SK-N-SH treated with all-trans-retinoic acid at 6 μM for 48 hours (cell line): ENCODE measurements around the gene SPECC1.
"Not testable (repeated sequence)": the region's sequence is repeated elsewhere in the genome, so short reads cannot be mapped to it uniquely, and the experiment has no call there.

Source experiments
- ATAC-seq: fragments of 200-7000 bp; cut with Tn5 transposase; 3 replicates; pipeline ENCODE4 v1.9.1; 2020; ENCODE audit warnings: mild to moderate bottlenecking, moderate library complexity
- ARNTL ChIP-seq: fragments of 450-650 bp; formaldehyde crosslinking; IDR thresholded peaks from 2 replicates; pipeline ENCODE4 v1.5.0; 2020; ENCODE audit warnings: low read depth, mild to moderate bottlenecking, moderate library complexity, borderline replicate concordance
- BACH2 ChIP-seq: fragments of 250-450 bp; sonication (Bioruptor Pico); IDR thresholded peaks from 2 replicates; pipeline ENCODE4 v1.9.0; 2021; ENCODE audit warnings: mild to moderate bottlenecking, borderline replicate concordance
- CREB5 ChIP-seq: fragments of 250-450 bp; sonication (Bioruptor Pico); IDR thresholded peaks from 2 replicates; pipeline ENCODE4 v1.5.1; 2020; ENCODE audit warnings: low read depth, mild to moderate bottlenecking, moderate library complexity
- CSDC2 ChIP-seq: fragments of 250-450 bp; sonication (Bioruptor Pico); IDR thresholded peaks from 2 replicates; pipeline ENCODE4 v1.5.0; 2020; ENCODE audit warnings: mild to moderate bottlenecking, moderate library complexity
- ESRRG ChIP-seq: fragments of 250-450 bp; sonication (Bioruptor Pico); IDR thresholded peaks from 2 replicates; pipeline ENCODE4 v1.6.1; 2021; ENCODE audit warnings: mild to moderate bottlenecking
- ISL1 ChIP-seq: fragments of 250-450 bp; sonication (Bioruptor Pico); IDR thresholded peaks from 2 replicates; pipeline ENCODE4 v2.1.2; 2022; ENCODE audit warnings: mild to moderate bottlenecking, moderate library complexity
- OSR1 ChIP-seq: fragments of 250-450 bp; sonication (Bioruptor Pico); IDR thresholded peaks from 2 replicates; pipeline ENCODE4 v1.8.0; 2022; ENCODE audit warnings: moderate library complexity, mild to moderate bottlenecking, inconsistent platforms
- PATZ1 ChIP-seq: fragments of 250-450 bp; sonication (Bioruptor Pico); IDR thresholded peaks from 2 replicates; pipeline ENCODE4 v1.8.0; 2020; ENCODE audit warnings: mild to moderate bottlenecking, moderate library complexity, borderline replicate concordance
- POU6F1 ChIP-seq: fragments of 250-450 bp; sonication (Bioruptor Pico); IDR thresholded peaks from 2 replicates; pipeline ENCODE4 v1.8.0; 2021; ENCODE audit warnings: low read depth, mild to moderate bottlenecking, moderate library complexity, borderline replicate concordance
- RARB ChIP-seq: fragments of 250-450 bp; sonication (Bioruptor Pico); IDR thresholded peaks from 2 replicates; pipeline ENCODE4 v1.8.0; 2021; ENCODE audit warnings: mild to moderate bottlenecking, moderate library complexity
- SNAI2 ChIP-seq: fragments of 250-450 bp; sonication (Bioruptor Pico); IDR thresholded peaks from 2 replicates; pipeline ENCODE4 v1.5.0; 2020; ENCODE audit warnings: mild to moderate bottlenecking, moderate library complexity
- TOX ChIP-seq: fragments of 250-450 bp; sonication (Bioruptor Pico); IDR thresholded peaks from 2 replicates; pipeline ENCODE4 v1.8.0; 2021; ENCODE audit warnings: mild to moderate bottlenecking, moderate library complexity, borderline replicate concordance
- ZC3H10 ChIP-seq: fragments of 250-450 bp; sonication (Bioruptor Pico); IDR thresholded peaks from 2 replicates; pipeline ENCODE4 v1.5.1; 2021; ENCODE audit warnings: mild to moderate bottlenecking, moderate library complexity
- ZFP3 ChIP-seq: fragments of 250-450 bp; sonication (Bioruptor Pico); IDR thresholded peaks from 2 replicates; pipeline ENCODE4 v1.5.0; 2020; ENCODE audit warnings: mild to moderate bottlenecking, moderate library complexity
- ZFP30 ChIP-seq: fragments of 450-650 bp; formaldehyde crosslinking; IDR thresholded peaks from 2 replicates; pipeline ENCODE4 v1.5.0; 2022; ENCODE audit warnings: mild to moderate bottlenecking, moderate library complexity
- ZNF565 ChIP-seq: fragments of 450-650 bp; formaldehyde crosslinking; conservative IDR thresholded peaks from 2 replicates; pipeline ENCODE4 v1.5.0; 2020; ENCODE audit warnings: low read depth, mild to moderate bottlenecking, moderate library complexity
- ZNF70 ChIP-seq: fragments of 450-650 bp; formaldehyde crosslinking; IDR thresholded peaks from 2 replicates; pipeline ENCODE4 v1.5.0; 2020; ENCODE audit warnings: mild to moderate bottlenecking, moderate library complexity
- ZNF8 ChIP-seq: fragments of 450-650 bp; formaldehyde crosslinking; IDR thresholded peaks from 2 replicates; pipeline ENCODE4 v1.5.0; 2020; ENCODE audit warnings: mild to moderate bottlenecking, moderate library complexity
- TF ChIP-seq, protein P1 (sequence below): fragments of 250-450 bp; sonication (Bioruptor Pico); IDR thresholded peaks from 2 replicates; pipeline ENCODE4 v1.5.0; 2020; ENCODE audit warnings: mild to moderate bottlenecking, moderate library complexity

Gene SPECC1

GRCh38 chr17:20032636-20033035 is 23.5 kb downstream of the SPECC1 start:
- no peak for ATAC-seq
- TF ChIP-seq CREB5 (CRISPR knock-in tag) (no peak), OSR1 (CRISPR knock-in tag) (no peak), ZNF70 (CRISPR knock-in tag) (no peak)

DNA sequence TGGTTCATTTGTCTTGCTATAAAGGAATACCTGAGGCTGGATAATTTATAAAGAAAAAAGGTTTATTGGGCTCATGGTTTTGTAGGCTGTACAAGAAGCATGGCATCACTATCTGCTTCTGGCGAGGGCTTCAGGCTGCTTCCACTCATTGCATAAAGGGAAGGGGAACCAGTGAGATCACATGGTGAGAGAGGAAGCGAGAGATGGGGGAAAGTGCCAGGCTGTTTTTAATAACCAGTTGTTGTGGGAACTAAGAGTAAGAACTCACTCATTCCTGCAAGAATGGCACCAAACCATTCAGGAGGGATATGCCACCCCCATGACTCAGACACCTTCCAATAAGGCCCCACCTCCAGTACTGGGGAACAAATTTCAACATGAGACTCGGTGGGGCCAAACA is 24.3 kb downstream of the SPECC1 start:
- TF ChIP-seq RARB (CRISPR knock-in tag) (no peak), CSDC2 (CRISPR knock-in tag) (no peak), SNAI2 (CRISPR knock-in tag) (no peak), OSR1 (CRISPR knock-in tag) (no peak), ESRRG (no peak), POU6F1 (CRISPR knock-in tag) (no peak), ZFP3 (no peak), ZC3H10 (no peak), CREB5 (CRISPR knock-in tag) (no peak), BACH2 (CRISPR knock-in tag) (no peak)
- ATAC-seq = no peak

GRCh38 chr17:20035501-20035900 is 26.3 kb downstream of the SPECC1 start:
- no peak for ATAC-seq
- TF ChIP-seq ZNF565 (CRISPR knock-in tag) (no peak), OSR1 (CRISPR knock-in tag) (no peak), CSDC2 (CRISPR knock-in tag) (no peak), CREB5 (CRISPR knock-in tag) (no peak), ARNTL (CRISPR knock-in tag) (no peak), PATZ1 (CRISPR knock-in tag) (no peak), ISL1 (CRISPR knock-in tag) (no peak), TOX (CRISPR knock-in tag) (no peak), BACH2 (CRISPR knock-in tag) (no peak), POU6F1 (CRISPR knock-in tag) (no peak), ZNF8 (CRISPR knock-in tag) (no peak), ZFP30 (no peak), ZFP3 (no peak), RARB (CRISPR knock-in tag) (no peak), ZNF70 (CRISPR knock-in tag) (no peak)
- TF ChIP-seq, protein P1, sequence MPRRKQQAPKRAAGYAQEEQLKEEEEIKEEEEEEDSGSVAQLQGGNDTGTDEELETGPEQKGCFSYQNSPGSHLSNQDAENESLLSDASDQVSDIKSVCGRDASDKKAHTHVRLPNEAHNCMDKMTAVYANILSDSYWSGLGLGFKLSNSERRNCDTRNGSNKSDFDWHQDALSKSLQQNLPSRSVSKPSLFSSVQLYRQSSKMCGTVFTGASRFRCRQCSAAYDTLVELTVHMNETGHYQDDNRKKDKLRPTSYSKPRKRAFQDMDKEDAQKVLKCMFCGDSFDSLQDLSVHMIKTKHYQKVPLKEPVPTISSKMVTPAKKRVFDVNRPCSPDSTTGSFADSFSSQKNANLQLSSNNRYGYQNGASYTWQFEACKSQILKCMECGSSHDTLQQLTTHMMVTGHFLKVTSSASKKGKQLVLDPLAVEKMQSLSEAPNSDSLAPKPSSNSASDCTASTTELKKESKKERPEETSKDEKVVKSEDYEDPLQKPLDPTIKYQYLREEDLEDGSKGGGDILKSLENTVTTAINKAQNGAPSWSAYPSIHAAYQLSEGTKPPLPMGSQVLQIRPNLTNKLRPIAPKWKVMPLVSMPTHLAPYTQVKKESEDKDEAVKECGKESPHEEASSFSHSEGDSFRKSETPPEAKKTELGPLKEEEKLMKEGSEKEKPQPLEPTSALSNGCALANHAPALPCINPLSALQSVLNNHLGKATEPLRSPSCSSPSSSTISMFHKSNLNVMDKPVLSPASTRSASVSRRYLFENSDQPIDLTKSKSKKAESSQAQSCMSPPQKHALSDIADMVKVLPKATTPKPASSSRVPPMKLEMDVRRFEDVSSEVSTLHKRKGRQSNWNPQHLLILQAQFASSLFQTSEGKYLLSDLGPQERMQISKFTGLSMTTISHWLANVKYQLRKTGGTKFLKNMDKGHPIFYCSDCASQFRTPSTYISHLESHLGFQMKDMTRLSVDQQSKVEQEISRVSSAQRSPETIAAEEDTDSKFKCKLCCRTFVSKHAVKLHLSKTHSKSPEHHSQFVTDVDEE = no peak

DNA sequence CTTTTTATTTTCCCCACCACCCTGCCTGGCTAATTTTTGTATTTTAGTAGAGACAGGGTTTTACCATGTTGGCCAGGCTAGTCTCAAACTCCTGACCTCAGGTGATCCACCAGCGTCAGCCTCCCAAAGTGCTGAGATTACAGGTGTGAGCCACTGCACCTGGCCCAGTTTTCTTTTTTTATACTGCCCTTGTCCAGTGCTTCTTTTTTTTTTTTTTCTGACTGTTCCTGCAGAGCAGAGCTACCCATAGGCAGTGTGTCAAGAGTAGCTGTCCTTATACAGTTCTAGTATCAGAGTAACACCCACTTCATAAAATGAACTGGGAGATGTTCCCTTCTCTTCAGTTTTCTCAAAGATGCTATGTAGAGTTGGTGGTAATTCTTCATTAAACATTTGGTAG is 28.1 kb downstream of the SPECC1 start:
- not testable (repeated sequence) for ATAC-seq
